IMR-90 (cell line): ENCODE results near the gene SLC22A4. TPM values are rescaled to one million over a fixed set of nuclear protein-coding genes. Genes with fewer than 3 reads are reported as not detected.

Experiments used
- ATAC-seq: fragments of 200-7000 bp; cut with Tn5 transposase; 2 replicates; pipeline ENCODE4 v1.9.1; 2020; ENCODE audit warnings: low read depth, mild to moderate bottlenecking, moderate library complexity
- BruUV-seq: library from RNA; stranded (reverse); fragments of 400-500 nt; replicated peaks from 2 replicates; lab custom pipeline; 2021; lab: Mats Ljungman, UMichigan
- CTCF ChIA-PET: fragments of 300-600 bp; formaldehyde crosslinking; extraction: SDS; loops from one replicate; lab custom pipeline; 2021; ENCODE audit warnings: antibody characterized with exemption; lab: Yijun Ruan, JAX
- POLR2A ChIA-PET: fragments of 300-600 bp; sonication (Branson Sonifier 250); formaldehyde crosslinking; loops from one replicate; lab custom pipeline; 2022; ENCODE audit warnings: antibody characterized with exemption; ENCODE audit not compliant: unreplicated experiment; lab: Charles Lee
- DNase-seq: peaks from one replicate; pipeline ENCODE4 v3.0.0; 2013
- H2AFZ ChIP-seq: replicated peaks from 2 replicates; pipeline ENCODE3; 2013; ENCODE audit warnings: low read length, mild to moderate bottlenecking; ENCODE audit not compliant: poor library complexity
- H2AK5ac ChIP-seq: 2 replicates; pipeline ENCODE4 v1.6.1; 2013; ENCODE audit warnings: low read depth, low read length, inconsistent platforms
- H2AK9ac ChIP-seq: replicated peaks from 2 replicates; pipeline ENCODE3; 2013; ENCODE audit warnings: mild to moderate bottlenecking, low read depth, low read length, moderate library complexity; ENCODE audit not compliant: poor library complexity
- H2BK120ac ChIP-seq: 2 replicates; pipeline ENCODE4 v1.6.1; 2013; ENCODE audit warnings: low read depth, low read length, inconsistent platforms
- H2BK15ac ChIP-seq: 3 replicates; pipeline ENCODE4 v1.6.1; 2013; ENCODE audit warnings: low read depth, low read length, inconsistent platforms
- H2BK20ac ChIP-seq: 2 replicates; pipeline ENCODE4 v1.6.1; 2013; ENCODE audit warnings: low read depth, mild to moderate bottlenecking, inconsistent platforms, low read length, moderate library complexity
- H2BK5ac ChIP-seq: 2 replicates; pipeline ENCODE4 v1.6.1; 2013; ENCODE audit warnings: mild to moderate bottlenecking, low read depth, low read length, inconsistent platforms; ENCODE audit not compliant: poor library complexity, severe bottlenecking
- H3K14ac ChIP-seq: replicated peaks from 2 replicates; pipeline ENCODE4 v1.6.1; 2013; ENCODE audit warnings: low read depth, low read length, inconsistent platforms
- H3K18ac ChIP-seq: 2 replicates; pipeline ENCODE4 v1.6.1; 2013; ENCODE audit warnings: low read depth, low read length, control low read depth
- H3K23ac ChIP-seq: 2 replicates; pipeline ENCODE4 v1.6.1; 2013; ENCODE audit warnings: low read depth, low read length, inconsistent platforms
- H3K27ac ChIP-seq: 2 replicates; pipeline ENCODE4 v1.5.1; 2013; ENCODE audit warnings: mild to moderate bottlenecking, control low read depth, low read length; ENCODE audit not compliant: insufficient read depth
- H3K27me3 ChIP-seq: 2 replicates; pipeline ENCODE4 v1.6.1; 2013; ENCODE audit warnings: low read length; ENCODE audit not compliant: control insufficient read depth, insufficient read depth
- H3K36me3 ChIP-seq: 2 replicates; pipeline ENCODE4 v1.6.1; 2013; ENCODE audit warnings: low read length, mixed read lengths; ENCODE audit not compliant: control insufficient read depth, insufficient read depth
- H3K4ac ChIP-seq: 2 replicates; pipeline ENCODE4 v1.6.1; 2013; ENCODE audit warnings: low read depth, low read length, inconsistent platforms
- H3K4me1 ChIP-seq: 2 replicates; pipeline ENCODE4 v1.6.1; 2013; ENCODE audit warnings: low read length, mixed read lengths; ENCODE audit not compliant: control insufficient read depth, insufficient read depth
- H3K4me2 ChIP-seq: 2 replicates; pipeline ENCODE4 v1.6.1; 2013; ENCODE audit warnings: low read depth, mild to moderate bottlenecking, control low read depth, low read length, moderate library complexity
- H3K4me3 ChIP-seq: 2 replicates; pipeline ENCODE4 v1.5.1; 2013; ENCODE audit warnings: low read depth, mild to moderate bottlenecking, control low read depth, low read length, moderate library complexity; ENCODE audit not compliant: insufficient read depth
- H3K56ac ChIP-seq: 2 replicates; pipeline ENCODE4 v1.6.1; 2013; ENCODE audit warnings: low read length, inconsistent platforms; ENCODE audit not compliant: insufficient read depth; ENCODE audit errors: extremely low read depth
- H3K79me1 ChIP-seq, 2 experiments: 2 replicates each; pipeline ENCODE4 v1.6.1; 2013; ENCODE audit warnings: low read length in 2 of 2, inconsistent platforms in 1 of 2, low read depth in 1 of 2
- H3K9ac ChIP-seq: 2 replicates; pipeline ENCODE4 v1.6.1; 2013; ENCODE audit warnings: low read depth, low read length, control low read depth
- H3K9me1 ChIP-seq: 2 replicates; pipeline ENCODE4 v1.6.1; 2013; ENCODE audit warnings: low read length, inconsistent platforms; ENCODE audit not compliant: insufficient read depth
- H3K9me3 ChIP-seq: 2 replicates; pipeline ENCODE4 v1.6.1; 2013; ENCODE audit warnings: low read length; ENCODE audit not compliant: control insufficient read depth, insufficient read depth
- H4K20me1 ChIP-seq: 2 replicates; pipeline ENCODE4 v1.6.1; 2013; ENCODE audit warnings: low read length, inconsistent platforms; ENCODE audit not compliant: insufficient read depth
- H4K5ac ChIP-seq: 2 replicates; pipeline ENCODE4 v1.6.1; 2013; ENCODE audit warnings: mild to moderate bottlenecking, low read depth, low read length, control low read depth
- H4K8ac ChIP-seq, 2 experiments: 2 replicates each; pipeline ENCODE4 v1.6.1; 2013; ENCODE audit warnings: low read depth in 2 of 2, low read length in 2 of 2, control low read depth in 1 of 2, inconsistent platforms in 1 of 2
- H4K91ac ChIP-seq: 2 replicates; pipeline ENCODE4 v1.6.1; 2013; ENCODE audit warnings: low read depth, low read length, inconsistent platforms; ENCODE audit not compliant: insufficient read depth
- BHLHE40 ChIP-seq: fragments of 150-350 bp; IDR thresholded peaks from 2 replicates; pipeline ENCODE4 v1.6.1; 2016; ENCODE audit warnings: mild to moderate bottlenecking, low read depth, low read length
- CEBPB ChIP-seq: IDR thresholded peaks from 2 replicates; pipeline ENCODE4 v1.6.1; 2012; ENCODE audit warnings: low read depth, low read length, improper control_type of control experiment
- MAZ ChIP-seq: IDR thresholded peaks from 2 replicates; pipeline ENCODE4 v1.6.1; 2012; ENCODE audit warnings: low read depth, mild to moderate bottlenecking, low read length, improper control_type of control experiment, moderate library complexity, borderline replicate concordance
- dilution Hi-C: fragments of 300-500 bp; cut with HindIII; formaldehyde crosslinking; loops from one replicate; pipeline ENCODE4 v1.14.3; 2018; ENCODE audit warnings: low sequenced_read_pairs; ENCODE audit not compliant: unreplicated experiment
- in situ Hi-C: fragments of 300-500 bp; cut with MboI; formaldehyde crosslinking; loops from 3 replicates; pipeline ENCODE4 v1.14.3; 2019; ENCODE audit warnings: low sequenced_read_pairs, inconsistent platforms, mixed read lengths
- intact Hi-C: fragments of 100-400 bp; cut with micrococcal nuclease; formaldehyde crosslinking; loops from 2 replicates; pipeline ENCODE4 v1.10.0; 2022
- polyA plus RNA-seq, 3 experiments: library from polyadenylated mRNA; depleted of rRNA; stranded (reverse); fragments of >200 nt; gene quantifications; 2 replicates each; pipeline ENCODE4 v1.2.3, GENCODE V29; 2012; ENCODE audit warnings: low replicate concordance in 1 of 3
- total RNA-seq: library from RNA; depleted of rRNA; stranded (reverse); fragments of >200 nt; gene quantifications from 2 replicates; pipeline ENCODE4 v1.2.3, GENCODE V29; 2012
- TF ChIP-seq, protein P1 (sequence below): conservative IDR thresholded peaks from 2 replicates; pipeline ENCODE4 v1.5.1; 2012; ENCODE audit warnings: mild to moderate bottlenecking, low read depth, low read length, improper control_type of control experiment

SLC22A4 gene
- total and polyA plus RNA-seq, 2 of the 4 experiments (the other 2 are of a cell fraction), result 2.6 to 3.2 TPM

- CTCF ChIA-PET, result no interaction called here
- no peak for DNase-seq
- Histone ChIP-seq H4K5ac (no peak overlapping the region), H3K4me1 (peaks cover 9% of the 10 kb centered on the region), H2BK15ac (no peak overlapping the region), H4K91ac (no peak overlapping the region), H3K4ac (no peak overlapping the region), H3K9me1 (peaks cover 5% of the 10 kb centered on the region), H2BK5ac (no peak overlapping the region), H4K8ac (no peak overlapping the region), H3K9ac (no peak overlapping the region), H3K79me1 (peaks cover 0 to 10% of the 10 kb centered on the region in 2 experiments; a peak in 2 of 4 replicates), H2BK20ac (no peak overlapping the region), H2AFZ (no peak overlapping the region), H2AK5ac (no peak overlapping the region), H3K18ac (no peak overlapping the region), H2BK120ac (no peak overlapping the region), H3K27me3 (no peaks in the 10 kb centered on the region), H2AK9ac (no peak overlapping the region), H3K27ac (no peak overlapping the region), H3K14ac (no peak overlapping the region), H3K56ac (no peak overlapping the region), H3K4me2 (no peak overlapping the region), H3K9me3 (no peaks in the 10 kb centered on the region), H4K20me1 (no peaks in the 10 kb centered on the region), H3K4me3 (no peak overlapping the region), H3K23ac (0 out of 2 replicates have a peak overlapping the region, but pooled peaks have one; percentile 39), H3K36me3 (no peaks in the 10 kb centered on the region)
- BruUV-seq, result no TSS peak
- POLR2A ChIA-PET, result no interaction called here
- no peak for ATAC-seq
- dilution Hi-C loops (no loop called here), intact Hi-C loops (no loop called here), in situ Hi-C loops (no loop called here)
- TF ChIP-seq CEBPB (no peak), BHLHE40 (no peak), MAZ (no peak)
- TF ChIP-seq, protein P1, sequence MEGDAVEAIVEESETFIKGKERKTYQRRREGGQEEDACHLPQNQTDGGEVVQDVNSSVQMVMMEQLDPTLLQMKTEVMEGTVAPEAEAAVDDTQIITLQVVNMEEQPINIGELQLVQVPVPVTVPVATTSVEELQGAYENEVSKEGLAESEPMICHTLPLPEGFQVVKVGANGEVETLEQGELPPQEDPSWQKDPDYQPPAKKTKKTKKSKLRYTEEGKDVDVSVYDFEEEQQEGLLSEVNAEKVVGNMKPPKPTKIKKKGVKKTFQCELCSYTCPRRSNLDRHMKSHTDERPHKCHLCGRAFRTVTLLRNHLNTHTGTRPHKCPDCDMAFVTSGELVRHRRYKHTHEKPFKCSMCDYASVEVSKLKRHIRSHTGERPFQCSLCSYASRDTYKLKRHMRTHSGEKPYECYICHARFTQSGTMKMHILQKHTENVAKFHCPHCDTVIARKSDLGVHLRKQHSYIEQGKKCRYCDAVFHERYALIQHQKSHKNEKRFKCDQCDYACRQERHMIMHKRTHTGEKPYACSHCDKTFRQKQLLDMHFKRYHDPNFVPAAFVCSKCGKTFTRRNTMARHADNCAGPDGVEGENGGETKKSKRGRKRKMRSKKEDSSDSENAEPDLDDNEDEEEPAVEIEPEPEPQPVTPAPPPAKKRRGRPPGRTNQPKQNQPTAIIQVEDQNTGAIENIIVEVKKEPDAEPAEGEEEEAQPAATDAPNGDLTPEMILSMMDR, result no peak
Measured at GRCh38 chr5:132372542-132372941, 78.3 kb downstream of the SLC22A4 start.
